ENCODE data around the gene CALD1.

- TF ChIP-seq POLR2AphosphoS5 (IDR thresholded peaks at IDR 0.05; ENCODE audit: low read depth, low read length) = no peak
- no peak for TF ChIP-seq POLR2A (IDR thresholded peaks at IDR 0.05; ENCODE audit: low read depth, low read length)
- no peak for TF ChIP-seq POU2F2 (IDR thresholded peaks at IDR 0.05; ENCODE audit: low read depth, low read length)
- no peak for TF ChIP-seq SPI1 (IDR thresholded peaks at IDR 0.05; ENCODE audit: low read depth, low read length)
- no peak for TF ChIP-seq TAF1 (IDR thresholded peaks at IDR 0.05; ENCODE audit: low read depth, low read length)
These were observed 34.9 kb upstream of the CALD1 start for GRCh38 chr7:134744569-134744968.

Data from GM12891 (cell line).